Inflammatory macrophage treated with lipopolysaccharide for 1 hour (primary cell): ENCODE measurements around the gene CEND1.

Experiments used
- DNase-seq, 2 donors: peaks; one replicate each; pipeline ENCODE4 v3.0.0-alpha.2; 2020 to 2022

The CEND1 gene

GRCh38 chr11:811446-812245 is 21.8 kb upstream of the CEND1 start:
- DNase-seq, result no peak

- DNase-seq, result no peak
Observed at GRCh38 chr11:810040-810567, 20.2 kb upstream of the CEND1 start.

GRCh38 chr11:809287-810039 is 19.6 kb upstream of the CEND1 start, which contains the start of gene RPLP2:
RPLP2 (plus strand) TSS chr11:809967; CDS start chr11:810235, 268 bp downstream.
- peak; percentile 96 to 99 for DNase-seq

GRCh38 chr11:808427-809286 is 18.8 kb upstream of the CEND1 start:
- no peak for DNase-seq

DNA sequence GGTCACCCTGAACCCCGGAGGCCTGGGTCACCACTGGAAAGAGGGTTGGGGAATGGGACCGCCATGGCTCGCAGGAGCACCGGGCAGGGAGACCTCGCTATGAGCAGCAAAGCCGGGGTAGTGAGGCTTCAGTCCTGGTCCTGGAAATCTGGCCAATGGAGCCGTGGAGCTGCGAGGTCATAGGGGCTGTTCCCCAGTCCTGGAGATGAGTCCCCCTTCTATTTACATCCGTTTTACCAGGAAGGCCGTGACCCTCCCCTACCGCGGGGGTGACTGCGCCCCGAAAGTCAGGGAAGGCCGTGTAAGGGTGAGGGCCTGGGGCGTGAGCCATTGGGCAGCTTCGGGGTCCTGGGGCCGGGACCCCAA is 14.7 kb upstream of the CEND1 start:
- DNase-seq, result no peak

- no peak for DNase-seq
Observed at GRCh38 chr11:803770-804598, 14.1 kb upstream of the CEND1 start.

DNA sequence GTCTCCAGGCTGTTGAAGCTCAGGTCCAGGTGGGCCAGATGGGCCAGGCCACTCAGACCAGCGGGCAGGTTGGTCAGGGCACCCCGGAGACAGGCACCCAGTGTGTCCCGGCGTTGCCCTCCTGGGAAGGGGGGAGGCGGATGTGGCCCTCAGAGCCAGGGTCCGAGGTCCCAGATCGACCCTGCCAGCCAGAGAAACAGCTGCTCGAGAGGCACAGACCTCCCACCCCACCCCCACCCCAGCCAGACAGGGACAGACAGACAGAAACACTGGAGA is 13.5 kb upstream of the CEND1 start:
- DNase-seq, result no peak

DNA sequence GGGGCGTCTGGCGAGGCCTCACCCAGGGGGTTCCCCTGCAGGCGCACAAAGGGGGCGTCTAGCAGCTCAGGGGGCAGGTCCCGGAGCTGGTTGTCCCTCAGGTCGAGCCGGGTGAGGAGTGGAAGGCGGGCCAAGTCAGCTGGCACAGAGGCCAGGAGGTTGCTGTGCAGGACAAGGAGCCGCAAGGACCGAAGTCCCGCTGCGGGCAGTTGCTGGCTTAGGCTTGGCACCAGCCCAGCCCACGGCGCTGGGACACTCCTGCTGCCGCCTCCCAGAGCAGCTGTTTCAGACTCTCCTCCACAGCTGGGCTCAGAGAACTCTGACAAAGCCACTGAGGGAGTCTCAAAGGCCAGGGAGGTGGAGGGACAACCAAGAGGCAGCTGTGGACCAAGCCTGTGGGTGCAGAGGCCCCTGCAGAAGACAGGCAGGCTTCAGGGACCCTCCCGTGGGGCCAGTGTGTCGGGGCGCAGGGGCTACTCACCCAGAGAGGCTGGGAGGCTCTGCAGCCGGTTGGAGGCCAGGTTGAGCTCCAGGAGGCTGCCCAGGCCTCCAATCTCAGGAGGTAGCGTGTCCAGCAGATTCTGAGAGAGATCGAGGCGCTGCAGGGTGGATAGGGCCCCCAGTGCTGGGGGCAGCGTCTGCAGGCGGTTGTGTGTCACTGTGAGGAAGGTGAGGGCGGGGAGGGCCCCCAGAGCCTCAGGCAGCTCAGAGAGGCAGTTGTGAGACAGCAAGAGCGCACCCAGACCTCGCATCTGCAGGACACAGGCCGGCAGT is 13.0 kb upstream of the CEND1 start:
- DNase-seq, result no peak

- no peak for DNase-seq
Observed at GRCh38 chr11:802018-802617, 12.2 kb upstream of the CEND1 start.

DNA sequence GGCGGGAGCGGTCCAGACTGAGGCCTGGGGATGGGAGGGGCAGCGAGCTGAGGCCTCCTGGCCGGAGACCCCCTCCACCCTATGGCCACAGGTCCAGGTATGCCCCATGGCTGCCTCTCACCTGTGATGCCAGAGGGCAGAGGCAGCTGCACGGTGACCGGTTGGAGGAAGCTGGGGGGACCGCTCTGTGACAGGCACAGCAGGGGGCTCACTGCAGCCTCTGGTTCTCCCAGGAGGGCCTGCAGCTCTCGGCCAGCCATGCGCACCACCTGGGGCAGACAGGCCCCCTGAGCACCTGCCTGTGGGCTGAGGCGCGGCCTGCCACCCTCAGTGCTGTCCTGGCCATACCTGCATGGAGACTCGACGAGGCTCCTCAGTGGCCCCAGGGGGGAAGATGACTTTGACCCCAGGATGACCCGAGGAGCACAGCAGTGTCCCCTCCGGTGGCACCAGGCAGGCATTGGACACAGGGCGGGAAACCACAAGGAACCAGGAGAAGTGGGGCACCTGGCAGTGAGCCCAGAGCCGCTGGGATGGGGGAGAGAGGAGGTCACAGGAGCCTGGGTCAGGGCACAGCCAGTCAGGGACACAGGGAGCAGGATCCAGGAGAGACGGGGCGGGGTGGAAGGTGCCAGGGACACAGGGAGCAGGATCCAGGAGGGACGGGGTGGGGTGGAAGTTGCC is 11.3 kb upstream of the CEND1 start:
- no peak for DNase-seq

DNA sequence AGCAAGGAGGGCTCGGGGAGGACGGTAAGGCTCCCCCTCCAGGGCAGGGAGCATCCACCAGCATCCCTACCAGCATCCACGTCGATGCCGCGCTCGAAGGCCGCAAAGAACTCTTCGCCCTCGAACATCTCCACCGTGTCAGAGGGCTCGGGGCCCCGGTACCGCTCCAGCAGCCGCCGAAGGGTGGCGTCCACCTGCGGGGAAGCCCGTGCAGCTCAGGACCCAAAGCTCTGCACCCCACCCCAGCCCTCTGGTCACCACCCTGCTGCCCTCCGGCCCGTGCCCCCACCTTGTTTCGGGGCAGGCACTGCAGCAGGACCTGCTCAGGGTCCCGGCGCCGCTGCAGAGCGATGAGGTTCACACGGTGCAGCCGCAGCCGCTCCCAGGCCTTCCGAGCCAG is 10.6 kb upstream of the CEND1 start:
- DNase-seq, result no peak

- DNase-seq, result no peak
Observed at GRCh38 chr11:799641-800316, 9.9 kb upstream of the CEND1 start.

DNA sequence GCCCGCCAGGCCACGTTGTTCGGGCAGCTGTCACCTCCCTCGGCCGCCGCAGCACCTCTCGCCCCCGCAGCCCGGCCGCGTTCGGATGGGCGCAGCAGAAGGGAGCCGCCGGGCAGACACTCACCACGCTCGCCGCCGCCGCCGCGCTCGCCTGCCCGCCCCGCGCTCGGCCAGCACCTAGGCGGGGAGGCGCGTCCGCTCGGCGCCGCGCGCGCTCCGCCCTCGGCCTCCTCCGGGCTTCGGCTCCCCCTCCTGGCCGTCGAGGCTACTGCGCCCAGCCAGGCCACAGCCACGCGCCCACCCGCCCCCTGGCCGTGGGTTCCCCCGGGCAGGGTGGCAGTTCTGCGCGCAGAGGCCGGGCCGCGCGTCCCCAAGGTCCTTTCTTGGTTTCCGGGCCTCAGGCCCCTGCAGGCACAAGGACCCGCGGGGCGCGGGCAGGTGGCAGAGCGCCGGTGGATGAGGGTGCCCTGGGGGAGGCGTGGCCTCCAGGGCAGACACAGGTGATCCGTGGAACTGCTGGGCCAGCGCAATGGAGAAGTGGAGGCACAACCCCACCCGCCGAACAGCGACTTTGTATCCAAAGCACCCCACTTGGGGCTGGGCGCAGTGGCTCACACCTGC is 8.3 kb upstream of the CEND1 start, which contains the start of gene SLC25A22:
Gene SLC25A22 (minus strand): TSS at position 189 of the 621 bp plus-strand sequence. CDS start 3,275 bp downstream, outside the sequence.
- peak; percentile 71 to 91 for DNase-seq

GRCh38 chr11:797296-798092 is 7.6 kb upstream of the CEND1 start:
- DNase-seq, result peak; percentile 55 to 67

DNA sequence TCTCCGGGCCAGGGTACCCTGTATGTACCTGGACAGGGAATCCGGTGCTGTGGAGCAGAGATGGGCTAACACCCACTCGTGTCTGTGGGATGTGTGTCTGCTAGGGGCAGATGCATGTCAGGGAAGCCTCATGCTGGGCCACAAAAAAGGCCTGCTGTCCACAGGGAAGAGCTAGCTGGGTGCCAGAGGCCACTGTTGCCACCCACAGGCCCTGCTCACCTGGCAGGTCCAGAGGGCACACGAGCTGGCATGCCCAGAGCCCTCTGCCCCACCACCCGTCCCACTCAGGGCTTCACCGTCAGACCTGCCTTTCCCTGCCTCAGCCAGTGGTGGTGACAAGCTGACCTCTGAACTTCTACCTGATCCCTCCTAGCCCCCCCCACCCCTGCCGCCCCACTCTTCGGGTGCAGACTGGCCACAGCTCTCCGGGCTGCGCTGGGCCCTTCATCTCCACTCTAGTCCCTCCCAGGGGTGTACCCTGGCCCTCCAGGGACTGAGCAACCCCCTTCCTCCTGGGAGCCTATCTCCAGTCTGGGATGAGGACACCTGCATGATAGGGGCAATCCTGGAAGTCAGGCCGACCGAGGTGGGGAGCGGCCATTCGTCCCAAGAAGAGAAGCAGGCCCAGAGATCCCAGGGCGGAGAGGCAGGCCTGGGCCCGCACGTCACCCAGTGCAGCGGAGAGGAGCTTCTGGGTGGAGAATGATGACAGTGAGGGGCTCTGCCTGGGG is 6.8 kb upstream of the CEND1 start:
- DNase-seq, result no peak

DNA sequence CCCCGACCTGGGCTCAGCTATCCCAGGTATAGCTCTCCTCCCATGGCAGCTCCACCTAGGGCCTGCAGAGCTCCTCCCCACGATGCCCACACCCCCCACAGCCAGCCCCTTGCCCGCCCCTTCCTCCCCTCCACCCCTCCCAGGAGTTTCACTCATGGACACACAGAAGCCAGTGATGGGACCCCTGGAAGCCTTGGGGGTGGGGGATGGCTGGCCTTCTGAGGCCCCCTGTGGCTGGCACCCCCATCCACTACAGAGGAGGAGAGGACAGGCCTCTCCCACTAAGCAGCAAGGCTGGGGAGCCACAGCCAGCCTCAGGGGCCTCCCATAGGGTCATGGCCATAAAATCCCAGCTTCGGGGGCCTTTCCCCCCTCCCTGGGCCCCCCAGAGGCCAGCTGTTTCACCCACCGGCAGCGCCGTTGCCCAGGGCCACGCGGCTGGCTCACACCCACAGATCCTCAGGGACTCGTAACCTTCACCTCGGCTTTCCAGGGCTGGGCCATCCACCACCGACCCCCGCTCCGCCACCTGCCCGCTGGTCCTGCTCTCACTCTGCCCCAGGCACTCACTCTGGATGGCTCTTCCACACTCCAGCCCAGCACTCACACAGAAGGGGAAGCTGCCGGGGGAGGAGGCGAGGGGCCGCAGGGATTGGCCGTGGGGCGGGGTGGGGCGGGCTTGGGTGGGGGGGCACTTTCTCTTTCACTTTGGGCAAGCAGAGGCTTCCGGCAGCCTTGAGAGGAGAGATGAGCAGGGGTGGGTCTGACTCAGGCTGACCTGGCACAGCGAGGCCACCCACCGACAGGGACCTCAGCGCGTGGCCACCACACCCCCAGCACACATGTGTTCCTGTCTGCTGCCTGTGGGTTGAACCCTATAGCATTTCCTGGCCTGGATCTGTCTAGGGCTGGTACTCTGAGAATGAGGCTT is 6.0 kb upstream of the CEND1 start:
- peak; percentile 85 to 87 for DNase-seq
